Subcutaneous adipose tissue (tissue), 4 donors: ENCODE data around the gene KRT8. TPM values are rescaled to one million over a fixed set of nuclear protein-coding genes. Genes with fewer than 3 reads are reported as not detected.

ENCODE experiments used
- total RNA-seq, 4 donors: library from RNA; depleted of rRNA; stranded (reverse); fragments of >200 nt; gene quantifications; one replicate each; pipeline ENCODE4 v1.1.0, GENCODE V29; 2016
- TF ChIP-seq, protein P1 (sequence below): fragments of 450-650 bp; IDR thresholded peaks from one replicate; pipeline ENCODE4 v1.5.1; 2016; ENCODE audit warnings: low read depth, mild to moderate bottlenecking, control low read depth, antibody characterized with exemption, moderate library complexity

The KRT8 gene
- total RNA-seq, 4 donors from 2014 or later: 5.5 to 11.7 (median 8.7) TPM

DNA sequence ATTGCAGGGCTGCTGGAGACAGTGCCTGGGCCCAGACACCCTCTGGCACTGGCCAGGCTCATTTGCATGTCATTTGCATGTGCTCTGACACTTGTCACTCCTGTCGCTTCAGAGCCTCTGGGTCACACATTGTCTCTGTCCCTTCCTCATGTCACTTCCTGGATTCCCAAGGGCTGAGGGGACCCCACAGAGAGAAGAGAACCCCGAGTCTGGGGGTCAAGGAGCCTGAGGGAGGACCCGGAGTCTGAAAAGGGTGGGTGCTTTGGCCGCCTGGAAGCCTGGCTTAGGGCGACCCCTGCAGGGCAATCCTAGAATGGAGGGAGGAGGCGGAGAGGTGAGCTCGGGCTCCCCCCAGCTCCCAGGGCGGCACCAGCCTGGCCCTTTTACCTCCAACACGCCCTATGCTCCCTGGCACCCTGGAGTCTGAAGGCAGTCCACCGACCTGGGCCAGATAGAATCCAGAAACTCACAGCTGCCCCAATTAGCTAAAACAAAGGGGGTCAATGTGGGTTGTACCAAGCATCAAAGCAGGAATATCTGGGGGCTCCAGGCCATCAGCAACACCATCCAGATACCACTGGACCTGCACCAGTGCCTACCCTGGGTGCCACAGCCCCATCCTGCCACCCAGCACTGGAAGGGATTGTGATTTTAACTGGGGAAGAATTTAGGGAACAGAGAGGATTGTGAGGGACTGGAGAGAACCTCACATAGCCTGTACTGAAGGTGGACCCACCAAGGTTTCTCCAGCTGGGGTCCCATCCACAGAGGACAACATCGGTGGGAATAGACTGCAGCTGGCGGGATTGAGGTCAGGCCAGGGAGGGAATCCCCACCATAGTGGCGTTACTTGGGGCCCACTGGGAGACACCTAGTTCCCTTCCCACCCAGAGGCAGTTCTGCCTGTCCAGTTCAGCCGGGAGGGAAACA, 34.2 kb downstream of the KRT8 start:
- TF ChIP-seq, protein P1, sequence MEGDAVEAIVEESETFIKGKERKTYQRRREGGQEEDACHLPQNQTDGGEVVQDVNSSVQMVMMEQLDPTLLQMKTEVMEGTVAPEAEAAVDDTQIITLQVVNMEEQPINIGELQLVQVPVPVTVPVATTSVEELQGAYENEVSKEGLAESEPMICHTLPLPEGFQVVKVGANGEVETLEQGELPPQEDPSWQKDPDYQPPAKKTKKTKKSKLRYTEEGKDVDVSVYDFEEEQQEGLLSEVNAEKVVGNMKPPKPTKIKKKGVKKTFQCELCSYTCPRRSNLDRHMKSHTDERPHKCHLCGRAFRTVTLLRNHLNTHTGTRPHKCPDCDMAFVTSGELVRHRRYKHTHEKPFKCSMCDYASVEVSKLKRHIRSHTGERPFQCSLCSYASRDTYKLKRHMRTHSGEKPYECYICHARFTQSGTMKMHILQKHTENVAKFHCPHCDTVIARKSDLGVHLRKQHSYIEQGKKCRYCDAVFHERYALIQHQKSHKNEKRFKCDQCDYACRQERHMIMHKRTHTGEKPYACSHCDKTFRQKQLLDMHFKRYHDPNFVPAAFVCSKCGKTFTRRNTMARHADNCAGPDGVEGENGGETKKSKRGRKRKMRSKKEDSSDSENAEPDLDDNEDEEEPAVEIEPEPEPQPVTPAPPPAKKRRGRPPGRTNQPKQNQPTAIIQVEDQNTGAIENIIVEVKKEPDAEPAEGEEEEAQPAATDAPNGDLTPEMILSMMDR: no peak

DNA sequence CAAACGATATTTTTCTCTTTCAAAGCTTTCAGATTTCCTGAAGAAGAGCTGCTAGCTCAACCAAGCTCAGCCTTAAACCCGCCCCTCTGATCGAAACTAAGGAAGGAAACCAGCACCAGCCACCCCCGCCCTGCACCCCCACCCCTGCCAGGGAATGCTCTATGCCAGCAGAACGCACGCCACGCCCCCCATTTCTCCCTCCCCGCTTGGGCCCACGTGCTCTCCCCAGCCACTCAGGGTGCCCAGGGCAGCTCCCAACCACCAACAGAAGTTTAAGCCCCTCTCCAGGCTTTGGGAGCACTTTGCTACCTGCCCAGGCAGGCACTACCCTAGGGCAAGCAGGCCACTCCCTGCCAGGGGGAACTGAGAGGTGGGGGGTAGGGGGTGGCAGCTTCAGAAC, 37.2 kb downstream of the KRT8 start:
- TF ChIP-seq, protein P1: no peak

DNA sequence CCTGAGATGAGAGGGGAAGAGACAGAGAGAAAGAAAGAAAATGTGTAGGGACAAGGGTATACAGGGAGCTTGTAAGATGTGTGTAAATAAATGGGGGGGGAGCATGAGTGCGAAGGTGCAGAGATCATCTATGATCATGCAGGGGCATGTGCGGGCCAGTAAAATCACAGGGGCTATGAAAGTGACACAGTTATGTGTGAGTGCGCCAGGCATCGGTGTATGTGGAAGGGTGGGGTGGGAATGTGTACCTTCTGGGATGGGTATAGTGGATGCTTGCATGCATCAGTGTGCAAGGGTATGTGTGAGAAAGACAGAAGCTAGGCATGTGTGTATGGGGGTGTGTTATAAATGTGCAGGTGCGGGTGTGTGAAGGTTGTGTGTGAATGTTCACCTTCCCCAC, 37.7 kb downstream of the KRT8 start:
- TF ChIP-seq, protein P1: no peak

- TF ChIP-seq, protein P1: no peak
Measured at GRCh38 chr12:52865090-52865944, 39.6 kb downstream of the KRT8 start.

DNA sequence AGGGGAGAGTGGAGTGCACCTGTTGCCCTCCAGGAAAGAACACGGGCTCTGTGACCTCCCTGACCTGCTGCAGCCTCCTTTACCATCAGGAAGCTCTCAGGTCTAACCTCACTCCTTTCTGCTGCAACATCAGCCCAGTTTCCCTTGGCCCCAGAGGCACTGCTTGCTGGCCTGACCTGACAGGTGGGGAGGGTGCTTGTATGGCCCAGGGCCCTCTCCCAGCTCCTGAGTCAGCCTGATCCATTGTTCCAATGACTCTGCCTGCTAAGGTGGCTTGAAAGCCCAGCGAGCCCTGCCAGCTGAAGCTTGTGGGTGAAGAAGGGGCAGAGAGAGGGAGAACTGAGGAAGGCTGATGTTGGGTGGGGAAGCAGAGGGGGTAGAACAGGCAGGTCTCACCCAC, 42.9 kb downstream of the KRT8 start:
- TF ChIP-seq, protein P1: no peak

- TF ChIP-seq, protein P1: no peak
Measured at GRCh38 chr12:52861511-52861910, 43.4 kb downstream of the KRT8 start.
